BJ (cell line): ENCODE measurements around the gene TSR3. TPM values are rescaled to one million over a fixed set of nuclear protein-coding genes. Genes with fewer than 3 reads are reported as not detected.
A peak's percentile ranks its signal among the peaks of the same experiment; 100 is the strongest.

Experiments
- CTCF ChIA-PET: fragments of 350-600 bp; formaldehyde crosslinking; extraction: SDS; loops from one replicate; lab custom pipeline; 2021; ENCODE audit warnings: antibody characterized with exemption, inconsistent platforms; lab: Yijun Ruan, JAX
- POLR2A ChIA-PET: fragments of 300-600 bp; sonication (Branson Sonifier 250); formaldehyde crosslinking; extraction: SDS; loops from one replicate; lab custom pipeline; 2021; ENCODE audit warnings: antibody characterized with exemption; lab: Charles Lee
- DNase-seq: peaks from one replicate; pipeline ENCODE4 v3.0.0-alpha.2; 2011; ENCODE audit warnings: low read depth
- H3K27me3 ChIP-seq: 2 replicates; pipeline ENCODE4 v1.6.0; 2011; ENCODE audit warnings: low read length; ENCODE audit not compliant: control insufficient read depth, insufficient read depth
- H3K36me3 ChIP-seq: 2 replicates; pipeline ENCODE4 v1.5.1; 2011; ENCODE audit warnings: low read length; ENCODE audit not compliant: control insufficient read depth, insufficient read depth
- H3K4me3 ChIP-seq: 2 replicates; pipeline ENCODE4 v1.5.1; 2011; ENCODE audit warnings: low read depth, mild to moderate bottlenecking, control low read depth, low read length
- CTCF ChIP-seq: IDR thresholded peaks from 2 replicates; pipeline ENCODE4 v1.5.1; 2011; ENCODE audit warnings: low read depth, mild to moderate bottlenecking, control low read depth, inconsistent platforms, low read length, moderate library complexity; ENCODE audit not compliant: insufficient read depth
- polyA plus RNA-seq: library from polyadenylated mRNA; depleted of rRNA; stranded (reverse); fragments of >200 nt; gene quantifications from 2 replicates; pipeline ENCODE4 v1.2.3, GENCODE V29; 2011

TSR3 gene
- polyA plus RNA-seq, 1 experiment: 52.3 TPM

- Histone ChIP-seq H3K27me3 (no peaks in the 10 kb centered on the region), H3K4me3 (no peak overlapping the region), H3K36me3 (peaks cover 43% of the 10 kb centered on the region)
- no peak for TF ChIP-seq CTCF
- ChIA-PET CTCF (interaction anchor here (0.6 to 3.2 kb wide), 2 partner anchors 12 to 98 kb away, joined by 3 to 18 read pairs; no protein-coding TSS in a partner anchor), POLR2A (no interaction called here)
- DNase-seq: no peak
Measured at GRCh38 chr16:1366712-1367299, 15.1 kb upstream of the TSR3 start.

GRCh38 chr16:1366060-1366711 is 14.5 kb upstream of the TSR3 start:
- no peak for DNase-seq
- CTCF ChIA-PET: no interaction called here
- H3K4me3 ChIP-seq: no peak overlapping the region
- H3K27me3 ChIP-seq: no peaks in the 10 kb centered on the region
- TF ChIP-seq CTCF: no peak
- peaks cover 42% of the 10 kb centered on the region for H3K36me3 ChIP-seq
- POLR2A ChIA-PET: no interaction called here

GRCh38 chr16:1364510-1364909 is 12.8 kb upstream of the TSR3 start:
- Histone ChIP-seq H3K4me3 (no peak overlapping the region), H3K36me3 (peaks cover 38% of the 10 kb centered on the region), H3K27me3 (no peaks in the 10 kb centered on the region)
- no peak for TF ChIP-seq CTCF
- DNase-seq: no peak
- POLR2A ChIA-PET: no interaction called here
- CTCF ChIA-PET: interaction anchor here (0.9 to 2.8 kb wide), 6 partner anchors 14 to 74 kb away, joined by 3 to 20 read pairs (median 4); no protein-coding TSS in a partner anchor

GRCh38 chr16:1363501-1364041 is 11.9 kb upstream of the TSR3 start:
- peak; percentile 89 for TF ChIP-seq CTCF
- H3K27me3 ChIP-seq: no peaks in the 10 kb centered on the region
- CTCF ChIA-PET: interaction anchor here (0.6 to 2.8 kb wide), 13 partner anchors 8 to 619 kb away, joined by 3 to 20 read pairs (median 3); no protein-coding TSS in a partner anchor
- H3K4me3 ChIP-seq: no peak overlapping the region
- POLR2A ChIA-PET: interaction anchor here (0.6 kb wide), 1 partner anchor 67 kb away, joined by 4 read pairs; no protein-coding TSS in a partner anchor
- peaks cover 38% of the 10 kb centered on the region for H3K36me3 ChIP-seq
- DNase-seq: no peak

GRCh38 chr16:1362807-1363206 is 11.1 kb upstream of the TSR3 start:
- Histone ChIP-seq H3K27me3 (no peaks in the 10 kb centered on the region), H3K36me3 (peaks cover 37% of the 10 kb centered on the region), H3K4me3 (no peak overlapping the region)
- CTCF ChIA-PET: interaction anchor here (0.6 to 2.8 kb wide), 11 partner anchors 9 to 1024 kb away, joined by 3 to 20 read pairs (median 4); no protein-coding TSS in a partner anchor
- DNase-seq: no peak
- POLR2A ChIA-PET: no interaction called here
- no peak for TF ChIP-seq CTCF
